Measurements from ENCODE around the gene OR4K1. TPM values are rescaled to one million over a fixed set of nuclear protein-coding genes. Genes with fewer than 3 reads are reported as not detected.

Gene OR4K1, protein sequence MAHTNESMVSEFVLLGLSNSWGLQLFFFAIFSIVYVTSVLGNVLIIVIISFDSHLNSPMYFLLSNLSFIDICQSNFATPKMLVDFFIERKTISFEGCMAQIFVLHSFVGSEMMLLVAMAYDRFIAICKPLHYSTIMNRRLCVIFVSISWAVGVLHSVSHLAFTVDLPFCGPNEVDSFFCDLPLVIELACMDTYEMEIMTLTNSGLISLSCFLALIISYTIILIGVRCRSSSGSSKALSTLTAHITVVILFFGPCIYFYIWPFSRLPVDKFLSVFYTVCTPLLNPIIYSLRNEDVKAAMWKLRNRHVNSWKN
- not detected in 2 replicates for total RNA-seq
- long read RNA-seq = 0 reads

DNA sequence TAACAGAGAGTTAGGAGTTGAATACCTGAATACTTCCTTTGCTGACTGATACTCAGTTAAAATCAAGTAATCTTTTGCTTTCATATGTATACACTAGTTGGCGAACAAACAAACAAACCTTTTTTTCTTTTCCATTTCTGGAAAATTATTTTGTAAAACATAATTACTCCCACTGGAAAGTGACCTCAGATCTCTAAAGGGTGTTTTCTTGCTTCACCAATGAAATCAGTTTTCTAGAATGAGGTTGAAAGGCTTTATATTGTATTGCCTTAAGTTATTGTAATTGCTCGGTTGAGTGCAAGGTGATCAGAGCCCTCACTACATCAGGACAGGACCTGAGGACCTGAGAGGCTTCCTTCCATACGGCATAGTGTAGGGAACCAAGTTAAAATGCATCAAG lies at the start of gene OR4K1:
Gene OR4K1, plus strand, starts transcription at position 301 of the 400 bp plus-strand sequence. CDS start 4,750 bp downstream, outside the sequence.
- peaks cover 24% of the 10 kb centered on the region for H3K9me3 Mint-ChIP-seq
- no peaks in the 10 kb centered on the region for H3K4me1 Mint-ChIP-seq
- no peak within 1 kb of the TSS for H3K27ac Mint-ChIP-seq (ENCODE audit: unreplicated experiment)
- no peaks in the 10 kb centered on the region for H3K27me3 Mint-ChIP-seq (ENCODE audit: low read depth)
- peaks cover 4% of the 10 kb centered on the region for H3K36me3 Mint-ChIP-seq (ENCODE audit: low read depth)
- no peak within 1 kb of the TSS for H3K4me3 Mint-ChIP-seq
- TF ChIP-seq, protein P1, sequence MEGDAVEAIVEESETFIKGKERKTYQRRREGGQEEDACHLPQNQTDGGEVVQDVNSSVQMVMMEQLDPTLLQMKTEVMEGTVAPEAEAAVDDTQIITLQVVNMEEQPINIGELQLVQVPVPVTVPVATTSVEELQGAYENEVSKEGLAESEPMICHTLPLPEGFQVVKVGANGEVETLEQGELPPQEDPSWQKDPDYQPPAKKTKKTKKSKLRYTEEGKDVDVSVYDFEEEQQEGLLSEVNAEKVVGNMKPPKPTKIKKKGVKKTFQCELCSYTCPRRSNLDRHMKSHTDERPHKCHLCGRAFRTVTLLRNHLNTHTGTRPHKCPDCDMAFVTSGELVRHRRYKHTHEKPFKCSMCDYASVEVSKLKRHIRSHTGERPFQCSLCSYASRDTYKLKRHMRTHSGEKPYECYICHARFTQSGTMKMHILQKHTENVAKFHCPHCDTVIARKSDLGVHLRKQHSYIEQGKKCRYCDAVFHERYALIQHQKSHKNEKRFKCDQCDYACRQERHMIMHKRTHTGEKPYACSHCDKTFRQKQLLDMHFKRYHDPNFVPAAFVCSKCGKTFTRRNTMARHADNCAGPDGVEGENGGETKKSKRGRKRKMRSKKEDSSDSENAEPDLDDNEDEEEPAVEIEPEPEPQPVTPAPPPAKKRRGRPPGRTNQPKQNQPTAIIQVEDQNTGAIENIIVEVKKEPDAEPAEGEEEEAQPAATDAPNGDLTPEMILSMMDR (conservative IDR thresholded peaks at IDR 0.05) = no peak
- DNase-seq (ENCODE audit: low read depth, low spot score) = no peak

DNA sequence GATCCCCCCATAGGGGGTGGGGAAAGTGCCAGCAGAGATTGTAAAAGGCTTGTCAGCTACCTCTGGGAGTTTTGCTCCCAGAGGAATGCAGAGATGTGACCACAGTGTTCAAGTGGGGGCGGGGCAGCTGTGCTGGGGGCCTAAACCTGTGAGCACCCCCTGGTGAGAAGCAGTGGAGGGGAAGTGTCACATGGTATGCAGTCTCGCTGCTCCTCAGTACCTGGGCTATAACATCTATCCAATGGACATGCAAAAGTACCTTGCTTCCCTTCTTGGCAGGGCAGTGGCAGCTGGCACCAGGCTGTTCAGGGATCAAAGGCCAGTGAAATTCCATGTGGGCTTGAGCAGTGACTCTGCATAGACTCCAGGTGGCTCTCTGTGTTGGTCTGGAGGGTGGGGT lies 35.4 kb upstream of the OR4K1 start:
- Mint-ChIP-seq H3K27me3 (ENCODE audit: low read depth) (no peaks in the 10 kb centered on the region), H3K36me3 (ENCODE audit: low read depth) (peaks cover 32% of the 10 kb centered on the region), H3K4me1 (no peaks in the 10 kb centered on the region), H3K9me3 (peaks cover 53% of the 10 kb centered on the region), H3K4me3 (no peak overlapping the region), H3K27ac (ENCODE audit: unreplicated experiment) (no peak overlapping the region)
- TF ChIP-seq, protein P1 (conservative IDR thresholded peaks at IDR 0.05) = no peak
- no peak for DNase-seq (ENCODE audit: low read depth, low spot score)

DNA sequence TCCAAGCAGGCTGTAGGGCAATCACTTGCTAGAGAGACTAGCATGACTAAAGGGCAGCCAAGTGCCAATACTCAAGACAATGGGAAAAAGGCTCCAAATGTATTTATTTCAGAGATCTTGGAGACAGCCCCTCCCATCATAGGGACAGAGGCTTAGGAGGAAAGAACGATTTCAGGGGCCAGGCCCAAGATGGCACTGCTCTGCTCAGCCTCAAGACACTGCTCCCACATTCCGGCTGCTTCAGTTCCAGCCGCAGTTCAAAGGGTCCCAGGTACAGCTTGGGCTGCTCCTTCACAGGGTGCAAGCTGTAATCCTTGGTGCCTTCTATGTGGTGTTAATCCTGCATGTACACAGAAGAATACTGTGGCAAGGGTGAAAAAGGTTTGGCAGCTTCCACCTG lies 29.7 kb upstream of the OR4K1 start:
- no peaks in the 10 kb centered on the region for H3K4me1 Mint-ChIP-seq
- H3K36me3 Mint-ChIP-seq (ENCODE audit: low read depth) = peaks cover 25% of the 10 kb centered on the region
- peaks cover 55% of the 10 kb centered on the region for H3K9me3 Mint-ChIP-seq
- H3K4me3 Mint-ChIP-seq = no peak overlapping the region
- TF ChIP-seq, protein P1 (conservative IDR thresholded peaks at IDR 0.05) = no peak
- DNase-seq (ENCODE audit: low read depth, low spot score) = no peak
- H3K27ac Mint-ChIP-seq (ENCODE audit: unreplicated experiment) = no peak overlapping the region
- H3K27me3 Mint-ChIP-seq (ENCODE audit: low read depth) = no peaks in the 10 kb centered on the region

DNA sequence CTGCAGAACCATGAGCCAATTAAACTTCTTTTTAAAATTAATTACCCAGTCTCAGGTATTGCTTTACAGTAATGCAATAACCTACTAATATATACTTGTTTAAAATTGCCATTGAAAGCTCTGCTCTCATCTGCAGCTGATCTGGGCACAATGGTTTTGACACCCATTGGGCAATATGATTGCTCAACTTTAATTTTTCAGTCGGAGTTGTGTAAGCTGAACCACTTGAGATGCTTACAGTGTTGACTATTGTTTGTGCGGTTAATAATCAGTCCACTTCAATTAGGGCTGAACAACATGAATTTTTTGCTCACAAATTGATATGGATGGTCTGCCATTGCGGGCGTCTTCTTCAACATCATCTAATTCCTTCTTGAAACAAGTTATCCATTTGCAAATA lies 28.3 kb upstream of the OR4K1 start:
- H3K27me3 Mint-ChIP-seq (ENCODE audit: low read depth) = no peaks in the 10 kb centered on the region
- H3K36me3 Mint-ChIP-seq (ENCODE audit: low read depth) = peaks cover 19% of the 10 kb centered on the region
- TF ChIP-seq, protein P1 (conservative IDR thresholded peaks at IDR 0.05) = no peak
- no peak overlapping the region for H3K27ac Mint-ChIP-seq (ENCODE audit: unreplicated experiment)
- no peaks in the 10 kb centered on the region for H3K4me1 Mint-ChIP-seq
- no peak overlapping the region for H3K4me3 Mint-ChIP-seq
- no peak for DNase-seq (ENCODE audit: low read depth, low spot score)
- H3K9me3 Mint-ChIP-seq = peaks cover 49% of the 10 kb centered on the region

DNA sequence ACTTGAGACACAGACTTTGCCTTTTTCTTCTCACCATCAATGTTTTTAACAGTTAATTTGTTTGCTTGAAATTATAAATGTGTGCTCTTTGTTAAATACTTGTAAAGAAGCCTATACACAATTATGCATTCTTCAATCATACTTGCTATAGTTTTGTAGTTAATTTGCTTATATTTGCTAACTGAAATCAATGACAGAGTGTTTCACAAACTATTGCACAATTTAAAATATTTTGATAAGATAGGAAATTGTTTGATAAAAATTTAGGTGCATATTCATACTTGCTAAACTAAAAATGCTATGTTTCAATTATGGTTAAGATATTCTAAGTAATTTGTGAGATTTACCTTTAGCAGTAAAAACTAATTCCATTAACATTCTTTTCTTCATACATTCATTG lies 24.1 kb upstream of the OR4K1 start:
- peaks cover 60% of the 10 kb centered on the region for H3K9me3 Mint-ChIP-seq
- no peaks in the 10 kb centered on the region for H3K4me1 Mint-ChIP-seq
- peaks cover 16% of the 10 kb centered on the region for H3K36me3 Mint-ChIP-seq (ENCODE audit: low read depth)
- DNase-seq (ENCODE audit: low read depth, low spot score) = no peak
- H3K4me3 Mint-ChIP-seq = no peak overlapping the region
- TF ChIP-seq, protein P1 (conservative IDR thresholded peaks at IDR 0.05) = no peak
- no peak overlapping the region for H3K27ac Mint-ChIP-seq (ENCODE audit: unreplicated experiment)
- no peaks in the 10 kb centered on the region for H3K27me3 Mint-ChIP-seq (ENCODE audit: low read depth)
